H1 (cell line): ENCODE results near the gene ORC2. TPM values are rescaled to one million over a fixed set of nuclear protein-coding genes. Genes with fewer than 3 reads are reported as not detected.

Experiments used
- CEBPB ChIP-seq: IDR thresholded peaks from 2 replicates; pipeline ENCODE4 v1.6.1; 2012; ENCODE audit warnings: low read depth, low read length
- CTBP2 ChIP-seq: IDR thresholded peaks from 2 replicates; pipeline ENCODE4 v1.7.0; 2011; ENCODE audit warnings: borderline replicate concordance, mild to moderate bottlenecking, moderate library complexity, mixed read lengths, low read length; ENCODE audit not compliant: insufficient read depth, insufficient read length
- POLR2AphosphoS5 ChIP-seq: IDR thresholded peaks from 2 replicates; pipeline ENCODE4 v1.6.1; 2011; ENCODE audit warnings: low read depth, low read length
- RFX5 ChIP-seq: IDR thresholded peaks from 2 replicates; pipeline ENCODE4 v1.6.1; 2011; ENCODE audit warnings: low read depth, low read length, improper control_type of control experiment, borderline replicate concordance
- polyA plus RNA-seq, 7 experiments: library from polyadenylated mRNA; depleted of rRNA in 3 of 7; stranded (reverse) in 5 of 7; unstranded in 2 of 7; fragments of >200 nt in 5 of 7; fragments of 200-250 nt in 2 of 7; gene quantifications; 1 replicate in 5 of 7; 2 replicates in 1 of 7; 4 replicates in 1 of 7; pipeline versions ENCODE4 v1.2.1 to v1.2.3, GENCODE V29; 2011 to 2013; ENCODE audit warnings: missing spikeins in 2 of 7, mixed read lengths in 2 of 7
- total RNA-seq: library from RNA; stranded (reverse); fragmentation: NEBNext Ultra II Directional; extraction: Animal tissue kit (Norgen Biotek cat#: 25700); gene quantifications from 2 replicates; pipeline ENCODE4 v1.2.1, GENCODE V29; 2021
- TF ChIP-seq, protein P1 (sequence below): IDR thresholded peaks from 2 replicates; pipeline ENCODE4 v1.6.1; 2012; ENCODE audit warnings: inconsistent platforms

The ORC2 gene
- total and polyA plus RNA-seq, 2 of the 8 experiments (the other 6 are each of a cell fraction or from before 2014, with no cell fraction given), result 7.1 to 89.8 TPM

DNA sequence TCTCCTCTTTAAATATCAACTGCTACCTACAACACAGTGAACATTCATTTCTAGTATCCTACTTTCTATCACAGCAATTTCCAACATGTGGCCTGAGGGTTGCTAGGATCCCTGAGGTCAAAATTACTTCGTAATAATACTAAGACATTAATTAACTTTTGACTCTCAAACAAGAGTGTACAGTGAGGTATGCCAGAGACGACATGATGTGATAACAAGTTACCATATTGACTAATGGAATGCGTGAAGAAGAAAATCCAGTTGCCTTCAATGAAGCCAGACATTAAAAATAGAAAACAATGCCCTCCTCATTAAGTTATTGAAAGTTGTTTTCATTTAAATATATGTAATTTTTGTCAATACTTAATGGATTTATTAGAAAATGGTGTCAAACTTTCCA, 13.1 kb downstream of the ORC2 start (continued):
- no peak for TF ChIP-seq CTBP2
- TF ChIP-seq CEBPB, result no peak
- TF ChIP-seq, protein P1, sequence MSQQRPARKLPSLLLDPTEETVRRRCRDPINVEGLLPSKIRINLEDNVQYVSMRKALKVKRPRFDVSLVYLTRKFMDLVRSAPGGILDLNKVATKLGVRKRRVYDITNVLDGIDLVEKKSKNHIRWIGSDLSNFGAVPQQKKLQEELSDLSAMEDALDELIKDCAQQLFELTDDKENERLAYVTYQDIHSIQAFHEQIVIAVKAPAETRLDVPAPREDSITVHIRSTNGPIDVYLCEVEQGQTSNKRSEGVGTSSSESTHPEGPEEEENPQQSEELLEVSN, result no peak
- no peak for TF ChIP-seq RFX5
- no peak for TF ChIP-seq POLR2AphosphoS5
- TF ChIP-seq, all 59 proteins: peak for 0
